ENCODE data around the gene CD247. TPM values are rescaled to one million over a fixed set of nuclear protein-coding genes. Genes with fewer than 3 reads are reported as not detected.
A peak's percentile ranks its signal among the peaks of the same experiment; 100 is the strongest.

CD247 gene
- total RNA-seq, 2 experiments from 2014 or later: 105 to 114 TPM

DNA sequence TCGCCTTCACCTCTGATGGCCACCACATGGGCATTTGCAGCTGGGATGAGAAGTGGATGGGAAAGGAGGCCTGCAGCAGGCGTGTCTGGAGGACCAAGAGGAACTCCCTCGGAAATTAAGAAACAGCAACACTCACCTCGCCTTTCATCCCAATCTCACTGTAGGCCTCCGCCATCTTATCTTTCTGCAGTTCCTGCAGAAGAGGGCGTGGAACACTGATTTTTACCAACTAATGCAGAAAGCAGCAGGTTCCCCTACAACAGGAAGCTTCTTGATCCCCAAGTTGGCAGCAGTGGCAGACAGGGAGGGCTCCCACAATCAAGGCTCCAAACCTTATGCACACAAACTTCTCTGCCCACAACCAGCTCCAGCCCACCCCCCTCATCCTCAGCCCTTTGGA is 84.4 kb downstream of the CD247 start:
- DNase-seq: no peak
- no peak overlapping the region for H3K27ac Mint-ChIP-seq
- H3K9me3 Mint-ChIP-seq: no peaks in the 10 kb centered on the region
- ChIA-PET POLR2A (interaction anchor here (1.1 kb wide), 1 partner anchor 22 kb away, joined by 3 read pairs; no protein-coding TSS in a partner anchor), CTCF (interaction anchor here (1.3 to 1.7 kb wide), 2 partner anchors 9 to 99 kb away, joined by 3 to 6 read pairs; no protein-coding TSS in a partner anchor)
- peaks cover 51% of the 10 kb centered on the region for H3K4me1 Mint-ChIP-seq (ENCODE audit: low read depth)
- peaks cover 39% of the 10 kb centered on the region for H3K36me3 Mint-ChIP-seq
- H3K27me3 Mint-ChIP-seq: no peaks in the 10 kb centered on the region
- intact Hi-C loops (cut with micrococcal nuclease): no loop called here
- H3K4me3 Mint-ChIP-seq: no peak overlapping the region

DNA sequence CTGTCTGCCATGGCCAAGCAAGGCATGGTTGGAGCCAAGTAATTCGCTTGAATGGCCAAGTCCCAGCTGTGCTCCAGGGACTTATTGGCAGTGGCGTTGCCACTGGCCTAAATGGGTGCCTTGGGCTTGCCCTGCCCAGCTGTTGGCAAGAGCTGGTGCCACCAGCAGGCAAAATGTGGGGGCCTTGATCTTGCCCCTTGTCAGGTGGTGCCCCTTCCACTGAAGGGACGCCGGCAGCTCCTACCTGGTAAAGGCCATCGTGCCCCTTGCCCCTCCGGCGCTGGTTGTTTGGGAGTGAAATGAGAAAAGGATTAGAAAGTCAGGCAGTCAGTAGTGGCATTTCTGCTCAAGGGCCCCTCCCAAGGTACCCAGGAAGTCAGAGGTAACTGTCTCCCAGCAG is 85.5 kb downstream of the CD247 start:
- no peak for DNase-seq
- Mint-ChIP-seq H3K4me3 (no peak overlapping the region), H3K27me3 (no peaks in the 10 kb centered on the region), H3K4me1 (ENCODE audit: low read depth) (peaks cover 51% of the 10 kb centered on the region), H3K36me3 (peaks cover 33% of the 10 kb centered on the region), H3K27ac (peak overlapping the region; percentile 33), H3K9me3 (no peaks in the 10 kb centered on the region)
- intact Hi-C loops (cut with micrococcal nuclease): no loop called here
- ChIA-PET CTCF (interaction anchor here (1.2 to 1.7 kb wide), 3 partner anchors 10 to 164 kb away, joined by 3 to 6 read pairs (median 3); no protein-coding TSS in a partner anchor), POLR2A (no interaction called here)

DNA sequence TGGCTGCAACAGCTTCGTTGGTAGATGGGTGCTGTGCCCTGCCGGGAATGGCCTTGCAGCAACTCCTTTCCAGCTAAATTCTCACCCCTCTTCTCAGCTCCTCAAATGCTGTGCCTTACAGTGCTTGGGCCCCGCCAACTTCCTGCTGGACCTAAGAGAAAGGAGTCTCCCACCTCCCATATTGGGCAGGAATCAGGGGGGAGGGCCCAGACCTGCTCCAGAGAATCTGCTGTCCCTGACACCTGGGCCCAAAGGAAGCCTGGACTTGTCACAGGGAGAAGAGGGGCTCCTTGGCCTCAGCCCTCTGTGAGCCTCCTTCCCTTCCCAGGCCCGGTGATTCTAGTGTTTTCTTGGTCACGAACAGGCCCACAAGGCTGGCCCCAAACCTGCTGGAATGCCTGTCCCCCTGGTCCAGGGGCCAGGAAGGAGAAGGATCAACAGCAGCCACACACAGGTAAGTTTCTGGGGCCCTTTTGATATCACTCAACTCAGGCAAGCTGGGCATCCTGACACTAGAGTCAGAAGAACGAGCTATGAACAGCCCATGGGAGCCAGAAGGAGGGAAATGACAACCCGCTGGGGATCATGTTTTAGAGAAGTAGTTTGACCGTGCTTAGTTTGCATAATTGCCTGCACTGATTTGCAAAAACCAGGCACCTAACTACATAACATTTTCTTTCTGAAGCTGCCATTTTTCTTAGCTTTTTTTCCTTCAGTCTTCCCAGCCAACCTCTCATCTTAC is 86.2 kb downstream of the CD247 start:
- no peaks in the 10 kb centered on the region for H3K27me3 Mint-ChIP-seq
- ChIA-PET CTCF (interaction anchor here (1.1 to 1.2 kb wide), 2 partner anchors 9 to 164 kb away, joined by 3 to 4 read pairs; no protein-coding TSS in a partner anchor), POLR2A (no interaction called here)
- no peak overlapping the region for H3K4me3 Mint-ChIP-seq
- H3K36me3 Mint-ChIP-seq: peaks cover 31% of the 10 kb centered on the region
- H3K27ac Mint-ChIP-seq: peak overlapping the region; percentile 38
- no peaks in the 10 kb centered on the region for H3K9me3 Mint-ChIP-seq
- H3K4me1 Mint-ChIP-seq (ENCODE audit: low read depth): peaks cover 49% of the 10 kb centered on the region
- intact Hi-C loops (cut with micrococcal nuclease): no loop called here
- no peak for DNase-seq

DNA sequence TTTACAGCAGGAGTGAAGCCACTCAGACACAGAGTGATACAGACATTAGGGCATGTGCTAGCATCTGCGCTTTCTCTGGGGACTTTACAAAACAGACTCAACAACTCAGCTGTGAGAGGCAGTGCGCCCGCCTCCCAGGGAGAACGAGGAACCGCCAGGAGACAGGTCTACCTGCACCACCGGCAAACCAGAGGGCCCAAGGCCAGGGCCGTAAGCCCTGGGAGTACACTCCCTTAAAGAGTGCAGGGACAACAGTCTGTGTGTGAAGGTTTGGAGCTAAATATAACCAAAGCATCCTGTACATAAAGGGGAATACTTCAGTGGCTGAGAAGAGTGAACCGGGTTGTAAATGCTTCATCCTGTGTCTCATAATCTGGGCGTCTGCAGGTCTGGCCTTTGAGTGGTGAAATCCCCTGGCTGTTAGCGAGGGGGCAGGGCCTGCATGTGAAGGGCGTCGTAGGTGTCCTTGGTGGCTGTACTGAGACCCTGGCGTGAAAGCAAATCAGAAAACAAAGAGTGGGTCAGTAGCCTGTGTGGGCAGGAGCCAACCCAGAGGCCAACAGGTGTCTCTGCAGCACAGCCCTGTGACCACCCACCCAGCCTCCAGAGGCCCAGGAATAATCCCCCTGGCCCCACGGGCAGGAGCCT is 86.9 kb downstream of the CD247 start:
- Mint-ChIP-seq H3K4me3 (no peak overlapping the region), H3K27me3 (no peaks in the 10 kb centered on the region)
- CTCF ChIA-PET: interaction anchor here (1.1 kb wide), 1 partner anchor 10 kb away, joined by 4 read pairs; no protein-coding TSS in a partner anchor

DNA sequence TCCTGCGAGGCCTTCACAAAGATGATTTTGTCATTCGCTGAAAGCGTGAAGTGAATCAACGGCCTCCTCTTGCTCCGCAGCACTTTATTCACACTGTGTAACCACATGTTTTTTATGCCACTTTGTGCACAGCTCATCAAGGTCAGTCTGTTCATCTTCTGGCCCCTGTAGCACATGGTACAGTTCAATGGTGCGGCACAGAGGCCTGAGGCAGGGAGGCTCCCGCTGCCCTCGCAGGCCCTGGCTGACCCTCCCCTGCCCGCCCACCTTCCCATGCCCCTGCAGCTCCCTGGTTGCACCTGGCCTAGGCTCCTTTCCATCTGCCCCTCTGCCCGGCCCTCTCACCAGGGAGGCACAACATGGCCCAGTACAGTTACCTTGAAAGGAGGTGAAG is 87.5 kb downstream of the CD247 start:
- Mint-ChIP-seq H3K27ac (peak overlapping the region; percentile 68), H3K36me3 (peaks cover 20% of the 10 kb centered on the region), H3K4me1 (ENCODE audit: low read depth) (peaks cover 37% of the 10 kb centered on the region), H3K9me3 (no peaks in the 10 kb centered on the region), H3K4me3 (no peak overlapping the region), H3K27me3 (no peaks in the 10 kb centered on the region)
- no peak for DNase-seq
- intact Hi-C loops (cut with micrococcal nuclease): no loop called here
- POLR2A ChIA-PET: no interaction called here
- CTCF ChIA-PET: interaction anchor here (0.7 kb wide), 1 partner anchor 46 kb away, joined by 3 read pairs; no protein-coding TSS in a partner anchor

More for the DNA sequence above, 86.9 kb downstream of the CD247 start:
- H3K36me3 Mint-ChIP-seq: peaks cover 24% of the 10 kb centered on the region
- peaks cover 43% of the 10 kb centered on the region for H3K4me1 Mint-ChIP-seq (ENCODE audit: low read depth)
- no peak for DNase-seq
- intact Hi-C loops (cut with micrococcal nuclease): no loop called here
- H3K27ac Mint-ChIP-seq: peak overlapping the region; percentile 68
- no peaks in the 10 kb centered on the region for H3K9me3 Mint-ChIP-seq
- POLR2A ChIA-PET: interaction anchor here (0.6 kb wide), 1 partner anchor 151 kb away, joined by 3 read pairs; no protein-coding TSS in a partner anchor

DNA sequence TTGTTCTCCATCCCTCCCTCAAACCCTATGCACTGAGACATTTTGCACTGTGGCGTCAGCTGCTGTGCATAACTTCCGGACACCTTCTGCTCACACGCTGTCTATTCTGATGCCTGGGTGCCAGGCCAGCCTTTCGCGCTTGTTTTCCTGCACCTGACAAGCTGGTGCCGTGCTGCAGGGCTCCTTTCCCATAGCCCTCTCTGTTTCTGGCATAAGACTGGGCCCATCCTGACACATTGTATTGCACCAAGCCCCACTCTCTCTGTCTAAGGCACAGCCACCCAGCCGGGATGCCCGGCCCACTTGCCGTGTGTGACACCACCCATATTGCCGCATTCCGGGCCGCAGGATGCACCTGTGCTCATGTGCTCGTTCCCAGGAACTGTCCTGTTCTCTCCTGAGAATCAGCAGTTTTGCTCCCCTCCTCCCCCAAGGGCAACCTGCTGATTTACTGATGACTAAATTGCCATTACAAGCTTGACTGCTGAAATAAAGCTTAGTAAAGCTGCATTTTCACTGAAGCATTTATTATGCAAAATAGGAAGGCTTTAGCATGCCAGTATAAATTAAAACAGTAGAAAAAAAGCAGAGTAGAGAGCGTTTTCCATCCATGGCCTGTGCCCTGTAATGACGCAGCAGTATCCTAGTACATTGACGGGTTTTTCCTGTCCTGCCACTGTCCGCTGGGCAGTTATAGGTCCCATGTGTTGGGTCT is 88.0 kb downstream of the CD247 start:
- DNase-seq: no peak
- intact Hi-C loops (cut with micrococcal nuclease): no loop called here
- no peak overlapping the region for H3K4me3 Mint-ChIP-seq
- H3K4me1 Mint-ChIP-seq (ENCODE audit: low read depth): peaks cover 32% of the 10 kb centered on the region
- H3K27me3 Mint-ChIP-seq: no peaks in the 10 kb centered on the region
- no peaks in the 10 kb centered on the region for H3K9me3 Mint-ChIP-seq
- peak overlapping the region; percentile 68 for H3K27ac Mint-ChIP-seq
- POLR2A ChIA-PET: interaction anchor here (1.2 kb wide), 1 partner anchor 208 kb away, joined by 5 read pairs; no protein-coding TSS in a partner anchor
- H3K36me3 Mint-ChIP-seq: peaks cover 20% of the 10 kb centered on the region
- CTCF ChIA-PET: interaction anchor here (0.7 to 2.0 kb wide), 2 partner anchors 29 to 46 kb away, joined by 3 to 4 read pairs; no protein-coding TSS in a partner anchor

DNA sequence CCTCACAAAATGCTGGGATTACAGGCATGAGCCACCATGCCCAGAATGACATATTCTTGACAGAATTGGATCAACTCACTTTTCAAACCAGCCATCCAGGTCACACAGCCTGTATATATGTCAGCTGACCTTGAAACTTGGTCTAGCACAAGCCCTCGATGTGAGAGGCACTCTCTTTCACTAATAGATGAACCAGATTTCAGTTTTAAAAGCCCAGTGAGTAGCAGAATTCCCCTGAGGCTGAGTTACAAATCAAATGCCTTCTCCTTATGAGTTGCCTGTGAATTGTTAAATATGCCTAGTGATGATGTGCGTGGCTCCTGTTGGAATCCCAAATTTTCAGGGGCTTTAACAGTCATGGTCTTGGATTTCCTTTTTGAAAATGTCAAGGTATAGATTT is 88.7 kb downstream of the CD247 start:
- H3K4me3 Mint-ChIP-seq: no peak overlapping the region
- peaks cover 20% of the 10 kb centered on the region for H3K36me3 Mint-ChIP-seq
- DNase-seq: no peak
- no peaks in the 10 kb centered on the region for H3K9me3 Mint-ChIP-seq
- CTCF ChIA-PET: interaction anchor here (1.1 to 2.0 kb wide), 2 partner anchors 28 to 104 kb away, joined by 4 to 9 read pairs; no protein-coding TSS in a partner anchor
- intact Hi-C loops (cut with micrococcal nuclease): no loop called here
- H3K27me3 Mint-ChIP-seq: no peaks in the 10 kb centered on the region
- H3K27ac Mint-ChIP-seq: peak overlapping the region; percentile 78
- POLR2A ChIA-PET: interaction anchor here (1.2 kb wide), 1 partner anchor 207 kb away, joined by 5 read pairs; no protein-coding TSS in a partner anchor
- peaks cover 31% of the 10 kb centered on the region for H3K4me1 Mint-ChIP-seq (ENCODE audit: low read depth)

DNA sequence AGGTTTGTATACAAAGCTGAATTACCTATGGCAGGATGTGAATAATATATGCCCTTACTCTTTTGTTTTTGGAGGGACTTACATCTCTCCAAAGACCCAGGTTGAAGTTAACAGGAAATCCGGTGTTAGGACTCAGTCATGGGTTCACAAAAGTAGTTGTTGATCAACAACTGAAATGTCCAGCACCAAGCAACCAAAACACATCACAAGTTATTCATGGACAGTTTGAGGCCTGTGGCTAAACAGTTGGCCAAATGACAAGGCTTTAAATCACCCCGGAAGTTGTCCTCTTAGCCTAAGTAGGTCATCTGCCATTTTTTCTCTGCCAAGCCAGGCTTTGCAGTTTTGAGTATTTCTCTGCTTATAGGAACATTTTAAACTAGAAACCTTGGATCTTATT is 89.9 kb downstream of the CD247 start:
- Mint-ChIP-seq H3K27me3 (no peaks in the 10 kb centered on the region), H3K9me3 (no peaks in the 10 kb centered on the region), H3K4me1 (ENCODE audit: low read depth) (peaks cover 26% of the 10 kb centered on the region), H3K27ac (peak overlapping the region; percentile 78), H3K36me3 (peaks cover 14% of the 10 kb centered on the region), H3K4me3 (no peak overlapping the region)
- ChIA-PET POLR2A (no interaction called here), CTCF (interaction anchor here (1.1 to 2.0 kb wide), 6 partner anchors 19 to 361 kb away, joined by 3 to 9 read pairs (median 4); no protein-coding TSS in a partner anchor)
- intact Hi-C loops (cut with micrococcal nuclease): no loop called here
- DNase-seq: no peak

DNA sequence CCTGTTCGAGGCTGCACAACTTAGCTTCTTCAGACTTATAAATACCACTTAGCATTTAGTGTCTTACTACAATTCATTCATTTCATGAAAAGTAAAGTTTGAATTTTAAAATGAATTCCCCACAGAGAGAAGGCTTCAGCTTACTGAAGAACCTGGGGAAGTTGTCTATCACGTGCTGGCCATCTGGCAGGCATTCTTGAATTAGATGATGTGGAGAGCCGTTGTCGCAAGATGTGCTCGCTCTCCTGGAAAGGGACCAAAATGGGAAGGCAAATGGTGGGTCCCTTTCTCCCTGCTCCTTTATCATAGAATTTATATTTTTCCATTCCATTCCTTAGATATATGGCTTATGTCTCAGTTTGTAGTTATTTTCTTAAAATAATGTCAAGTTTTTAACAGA is 90.5 kb downstream of the CD247 start:
- CTCF ChIA-PET: interaction anchor here (1.2 to 1.6 kb wide), 4 partner anchors 20 to 112 kb away, joined by 3 to 7 read pairs (median 4); no protein-coding TSS in a partner anchor
- Mint-ChIP-seq H3K9me3 (no peaks in the 10 kb centered on the region), H3K27me3 (no peaks in the 10 kb centered on the region), H3K4me3 (no peak overlapping the region), H3K4me1 (ENCODE audit: low read depth) (peaks cover 26% of the 10 kb centered on the region), H3K27ac (peak overlapping the region; percentile 78), H3K36me3 (peaks cover 12% of the 10 kb centered on the region)
- POLR2A ChIA-PET: interaction anchor here (1.0 kb wide), 1 partner anchor 19 kb away, joined by 3 read pairs; no protein-coding TSS in a partner anchor
- intact Hi-C loops (cut with micrococcal nuclease): no loop called here
- no peak for DNase-seq

DNA sequence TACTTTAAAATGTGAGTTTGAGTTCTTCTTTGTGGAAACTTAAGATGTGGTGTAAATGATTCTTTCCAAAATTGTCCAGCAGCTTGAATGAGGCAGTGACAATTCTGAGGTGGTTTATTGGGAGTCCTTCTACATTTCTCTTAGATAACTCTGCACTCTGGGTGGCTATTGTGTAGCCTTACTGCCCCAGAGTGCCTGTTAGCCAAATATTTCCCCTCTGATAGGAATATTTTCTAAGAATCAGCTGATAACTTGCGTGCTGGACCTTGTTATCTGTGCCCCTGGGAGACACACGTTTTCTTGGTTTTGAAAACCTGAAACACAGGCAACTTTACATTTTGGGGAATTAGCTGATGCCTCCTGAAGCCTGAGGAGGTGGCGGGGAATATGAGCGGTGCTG is 91.6 kb downstream of the CD247 start:
- Mint-ChIP-seq H3K27me3 (no peaks in the 10 kb centered on the region), H3K4me3 (no peak overlapping the region), H3K4me1 (ENCODE audit: low read depth) (peaks cover 26% of the 10 kb centered on the region), H3K27ac (no peak overlapping the region), H3K9me3 (no peaks in the 10 kb centered on the region), H3K36me3 (peaks cover 10% of the 10 kb centered on the region)
- ChIA-PET POLR2A (no interaction called here), CTCF (interaction anchor here (1.2 to 1.6 kb wide), 3 partner anchors 27 to 114 kb away, joined by 3 to 7 read pairs (median 5); no protein-coding TSS in a partner anchor)
- intact Hi-C loops (cut with micrococcal nuclease): no loop called here
- DNase-seq: no peak

DNA sequence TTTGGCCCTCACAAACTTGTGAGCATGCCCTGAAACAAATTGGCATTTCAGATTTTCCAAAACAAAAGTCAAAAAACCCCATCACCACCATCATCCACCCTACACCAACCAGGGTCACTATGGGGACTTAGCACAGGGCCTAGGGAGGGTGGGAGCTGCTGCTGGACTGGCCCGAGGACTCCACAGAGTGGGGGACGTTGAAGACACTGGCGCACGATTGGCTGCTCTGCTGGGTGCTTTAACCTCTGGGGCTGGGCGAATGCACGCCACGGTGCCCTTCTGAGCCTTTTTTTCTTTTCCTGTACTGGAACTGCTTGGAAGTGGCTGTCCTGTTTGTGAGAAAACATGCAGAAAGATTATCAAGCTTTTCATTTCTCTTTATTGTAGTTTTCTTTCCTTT is 92.8 kb downstream of the CD247 start:
- H3K27me3 Mint-ChIP-seq: no peaks in the 10 kb centered on the region
- H3K4me3 Mint-ChIP-seq: no peak overlapping the region
- no peak for DNase-seq
- ChIA-PET CTCF (interaction anchor here (0.8 to 0.9 kb wide), 2 partner anchors 16 to 109 kb away, joined by 3 read pairs; no protein-coding TSS in a partner anchor), POLR2A (interaction anchor here (0.6 kb wide), 1 partner anchor 13 kb away, joined by 3 read pairs; no protein-coding TSS in a partner anchor)
- H3K27ac Mint-ChIP-seq: no peak overlapping the region
- peaks cover 22% of the 10 kb centered on the region for H3K4me1 Mint-ChIP-seq (ENCODE audit: low read depth)
- peaks cover 3% of the 10 kb centered on the region for H3K36me3 Mint-ChIP-seq
- intact Hi-C loops (cut with micrococcal nuclease): no loop called here
- no peaks in the 10 kb centered on the region for H3K9me3 Mint-ChIP-seq

Data from activated CD4-positive, alpha-beta memory T cell treated with anti-CD3 and anti-CD28 coated beads for 36 hours (primary cell).